ENCODE results near the gene CDK19. TPM values are rescaled to one million over a fixed set of nuclear protein-coding genes. Genes with fewer than 3 reads are reported as not detected.

Gene CDK19
- total and polyA plus RNA-seq, 2 of the 13 experiments (the other 11 are each of a cell fraction or from before 2014, with no cell fraction given), result 13.4 to 27.0 TPM

DNA sequence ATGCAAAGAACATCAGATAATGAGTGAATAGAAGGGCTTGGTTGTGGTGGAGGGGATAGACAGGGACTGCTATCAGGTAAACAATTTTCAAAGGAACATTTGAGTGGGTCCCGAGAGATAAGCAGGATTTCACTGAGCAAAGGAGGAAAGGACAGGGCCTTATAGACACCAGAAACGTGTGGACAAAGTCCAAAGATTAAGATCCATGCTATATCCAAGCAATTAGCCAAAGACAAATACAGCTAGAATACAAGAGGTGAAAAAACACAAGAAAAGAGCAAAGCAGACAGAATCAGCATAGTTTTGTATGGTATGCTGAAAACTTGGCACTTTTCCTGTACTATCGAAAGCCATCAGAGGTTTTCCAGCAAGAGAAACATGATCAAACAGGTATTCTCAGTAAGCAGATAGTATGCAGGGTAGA is 59.8 kb downstream of the CDK19 start (continued):
- TF ChIP-seq GRHL1 (CRISPR knock-in tag; conservative IDR thresholded peaks at IDR 0.05), result no peak
- no peak for TF ChIP-seq XBP1 (CRISPR knock-in tag; IDR thresholded peaks at IDR 0.05)
- no peak for TF ChIP-seq ZMAT3 (CRISPR knock-in tag; conservative IDR thresholded peaks at IDR 0.05)
- no peak for TF ChIP-seq U2AF1 (optimal IDR thresholded peaks at IDR 0.05; ENCODE audit: low read depth, low read length)
- TF ChIP-seq, protein P1, sequence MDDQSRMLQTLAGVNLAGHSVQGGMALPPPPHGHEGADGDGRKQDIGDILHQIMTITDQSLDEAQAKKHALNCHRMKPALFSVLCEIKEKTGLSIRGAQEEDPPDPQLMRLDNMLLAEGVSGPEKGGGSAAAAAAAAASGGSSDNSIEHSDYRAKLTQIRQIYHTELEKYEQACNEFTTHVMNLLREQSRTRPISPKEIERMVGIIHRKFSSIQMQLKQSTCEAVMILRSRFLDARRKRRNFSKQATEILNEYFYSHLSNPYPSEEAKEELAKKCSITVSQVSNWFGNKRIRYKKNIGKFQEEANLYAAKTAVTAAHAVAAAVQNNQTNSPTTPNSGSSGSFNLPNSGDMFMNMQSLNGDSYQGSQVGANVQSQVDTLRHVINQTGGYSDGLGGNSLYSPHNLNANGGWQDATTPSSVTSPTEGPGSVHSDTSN (CRISPR knock-in tag; IDR thresholded peaks at IDR 0.05; ENCODE audit: borderline replicate concordance), result no peak
- no peak for TF ChIP-seq ZNF367 (CRISPR knock-in tag; IDR thresholded peaks at IDR 0.05; ENCODE audit: borderline replicate concordance)
- no peak for TF ChIP-seq SIN3B (IDR thresholded peaks at IDR 0.05; ENCODE audit: low read length)
- TF ChIP-seq ZNF17 (CRISPR knock-in tag; IDR thresholded peaks at IDR 0.05), result no peak
- no peak for TF ChIP-seq POLR2AphosphoS2 (IDR thresholded peaks at IDR 0.05; ENCODE audit: low read depth, low read length)
- no peak for TF ChIP-seq ZSCAN21 (CRISPR knock-in tag; IDR thresholded peaks at IDR 0.05; ENCODE audit: borderline replicate concordance)
- TF ChIP-seq IKZF4 (CRISPR knock-in tag; IDR thresholded peaks at IDR 0.05; ENCODE audit: borderline replicate concordance, low read depth, not compliant biosample characterization), result no peak
- TF ChIP-seq, protein P2, sequence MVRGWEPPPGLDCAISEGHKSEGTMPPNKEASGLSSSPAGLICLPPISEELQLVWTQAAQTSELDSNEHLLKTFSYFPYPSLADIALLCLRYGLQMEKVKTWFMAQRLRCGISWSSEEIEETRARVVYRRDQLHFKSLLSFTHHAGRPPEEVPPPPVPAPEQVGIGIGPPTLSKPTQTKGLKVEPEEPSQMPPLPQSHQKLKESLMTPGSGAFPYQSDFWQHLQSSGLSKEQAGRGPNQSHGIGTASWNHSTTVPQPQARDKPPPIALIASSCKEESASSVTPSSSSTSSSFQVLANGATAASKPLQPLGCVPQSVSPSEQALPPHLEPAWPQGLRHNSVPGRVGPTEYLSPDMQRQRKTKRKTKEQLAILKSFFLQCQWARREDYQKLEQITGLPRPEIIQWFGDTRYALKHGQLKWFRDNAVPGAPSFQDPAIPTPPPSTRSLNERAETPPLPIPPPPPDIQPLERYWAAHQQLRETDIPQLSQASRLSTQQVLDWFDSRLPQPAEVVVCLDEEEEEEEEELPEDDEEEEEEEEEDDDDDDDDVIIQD (CRISPR knock-in tag; IDR thresholded peaks at IDR 0.05; ENCODE audit: low read depth), result no peak
- no peak for TF ChIP-seq ZNF136 (CRISPR knock-in tag; IDR thresholded peaks at IDR 0.05; ENCODE audit: low read depth)
- TF ChIP-seq ZNF569 (CRISPR knock-in tag; IDR thresholded peaks at IDR 0.05; ENCODE audit: borderline replicate concordance), result no peak
- no peak for TF ChIP-seq GATA4 (IDR thresholded peaks at IDR 0.05; ENCODE audit: borderline replicate concordance, low read depth)
- TF ChIP-seq ZNF251 (CRISPR knock-in tag; IDR thresholded peaks at IDR 0.05), result no peak
- TF ChIP-seq, protein P3, sequence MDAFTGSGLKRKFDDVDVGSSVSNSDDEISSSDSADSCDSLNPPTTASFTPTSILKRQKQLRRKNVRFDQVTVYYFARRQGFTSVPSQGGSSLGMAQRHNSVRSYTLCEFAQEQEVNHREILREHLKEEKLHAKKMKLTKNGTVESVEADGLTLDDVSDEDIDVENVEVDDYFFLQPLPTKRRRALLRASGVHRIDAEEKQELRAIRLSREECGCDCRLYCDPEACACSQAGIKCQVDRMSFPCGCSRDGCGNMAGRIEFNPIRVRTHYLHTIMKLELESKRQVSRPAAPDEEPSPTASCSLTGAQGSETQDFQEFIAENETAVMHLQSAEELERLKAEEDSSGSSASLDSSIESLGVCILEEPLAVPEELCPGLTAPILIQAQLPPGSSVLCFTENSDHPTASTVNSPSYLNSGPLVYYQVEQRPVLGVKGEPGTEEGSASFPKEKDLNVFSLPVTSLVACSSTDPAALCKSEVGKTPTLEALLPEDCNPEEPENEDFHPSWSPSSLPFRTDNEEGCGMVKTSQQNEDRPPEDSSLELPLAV (CRISPR knock-in tag; conservative IDR thresholded peaks at IDR 0.05; ENCODE audit: low read depth), result no peak
- no peak for TF ChIP-seq TOPORS (CRISPR knock-in tag; IDR thresholded peaks at IDR 0.05)
- TF ChIP-seq HINFP (CRISPR knock-in tag; IDR thresholded peaks at IDR 0.05; ENCODE audit: low read depth), result no peak
- TF ChIP-seq MIER2 (CRISPR knock-in tag; IDR thresholded peaks at IDR 0.05), result no peak

Measured in HepG2 (cell line).